Adrenal gland (tissue), 12 donors: Measurements from ENCODE around the gene AKT3. TPM values are rescaled to one million over a fixed set of nuclear protein-coding genes. Genes with fewer than 3 reads are reported as not detected.

Source experiments
- DNase-seq, 7 donors: peaks; one replicate each; pipeline ENCODE4 v3.0.0-alpha.2; 2019 to 2020
- H3K27ac ChIP-seq, 5 donors: fragments of 200-600 bp; sonication (generic) in 4 of 5; 1 replicate in 3 of 5; 2 replicates in 2 of 5; pipeline versions ENCODE4 v1.5.1 to v1.8.0; 2016 to 2020; ENCODE audit warnings: mild to moderate bottlenecking in 1 of 5
- H3K27me3 ChIP-seq: fragments of 200-600 bp; 2 replicates; pipeline ENCODE4 v1.8.0; 2021
- H3K36me3 ChIP-seq, 2 donors: fragments of 200-600 bp; replicated peaks in 1 of 2; 1 replicate in 1 of 2; 2 replicates in 1 of 2; pipeline versions ENCODE4 v1.5.1 to v1.8.0; 2018 to 2022
- H3K4me1 ChIP-seq, 2 donors: fragments of 200-600 bp; replicated peaks in 1 of 2; 1 replicate in 1 of 2; 2 replicates in 1 of 2; pipeline versions ENCODE4 v1.5.1 to v1.8.0; 2018 to 2021
- H3K4me3 ChIP-seq, 4 donors: fragments of 200-600 bp; sonication (generic) in 3 of 4; one replicate each; pipeline ENCODE4 v1.5.1; 2016 to 2018
- H3K9me3 ChIP-seq, 3 donors: fragments of 200-600 bp; sonication (generic) in 1 of 3; replicated peaks in 1 of 3; 1 replicate in 2 of 3; 2 replicates in 1 of 3; pipeline versions ENCODE4 v1.5.1 to v1.8.0; 2016 to 2021
- CTCF ChIP-seq, 6 experiments: fragments of 450-650 bp in 4 of 6; fragments of 200-600 bp in 2 of 6; sonication (generic) in 1 of 6; IDR thresholded peaks; 1 replicate in 5 of 6; 2 replicates in 1 of 6; pipeline versions ENCODE4 v1.5.1 to v1.8.0; 2016 to 2021; ENCODE audit warnings: antibody characterized with exemption in 6 of 6, mild to moderate bottlenecking in 2 of 6, moderate library complexity in 1 of 6
- POLR2A ChIP-seq, 2 donors: fragments of 450-650 bp; IDR thresholded peaks; one replicate each; pipeline ENCODE4 v1.6.1; 2017; ENCODE audit warnings: antibody characterized with exemption in 2 of 2, mild to moderate bottlenecking in 2 of 2, moderate library complexity in 1 of 2
- WGBS, 4 donors: extraction: QIAGEN DNeasy Blood & Tissue Kit in 2 of 4; methylation state at CpG; one replicate each; pipeline versions ENCODE4 v1.1.5 to v1.1.7; 2013 to 2017; 5-methylcytosine and 5-hydroxymethylcytosine counted together
- intact Hi-C, 2 donors: fragments of 100-400 bp; cut with DNase I; formaldehyde crosslinking; loops; one replicate each; pipeline versions ENCODE4 v1.14.1 to v1.15.0; 2022 to 2023
- polyA plus RNA-seq, 3 donors: library from polyadenylated mRNA; stranded (reverse); fragments of 200-250 nt in 2 of 3; fragments of 350-450 nt in 1 of 3; fragmentation: Illumina TruSeq in 1 of 3; extraction: RNeasy Lipid Tissue Mini Kit (QIAGEN cat#74804) in 1 of 3; gene quantifications; one replicate each; pipeline ENCODE4 v1.2.3, GENCODE V29; 2013 to 2014
- total RNA-seq, 9 donors: library from RNA; depleted of rRNA in 4 of 9; stranded (reverse); fragments of >200 nt in 4 of 9; fragments of 120-200 nt in 1 of 9; fragmentation: NEBNext Ultra II Directional in 1 of 9; extraction: Animal tissue kit (Norgen Biotek cat#: 25700) in 1 of 9; gene quantifications; one replicate each; pipeline versions ENCODE4 v1.1.0 to v1.2.4, GENCODE V29; 2013 to 2023
- donor health status: healthy with polysubstance abuse.
- donor health status: Bipolar disorder and iron deficiency.
- donor health status: DM: yes; HTN: yes; CAD: no.
- donor health status: DM: no; HTN: no; CAD: no.
- donor health status: DM: no; HTN: no; CAD: no.
- donor health status: DM: yes; HTN: yes; CAD: no.

Gene AKT3
- total and polyA plus RNA-seq, 12 donors = 11.4 to 82.3 (median 32.4) TPM

DNA sequence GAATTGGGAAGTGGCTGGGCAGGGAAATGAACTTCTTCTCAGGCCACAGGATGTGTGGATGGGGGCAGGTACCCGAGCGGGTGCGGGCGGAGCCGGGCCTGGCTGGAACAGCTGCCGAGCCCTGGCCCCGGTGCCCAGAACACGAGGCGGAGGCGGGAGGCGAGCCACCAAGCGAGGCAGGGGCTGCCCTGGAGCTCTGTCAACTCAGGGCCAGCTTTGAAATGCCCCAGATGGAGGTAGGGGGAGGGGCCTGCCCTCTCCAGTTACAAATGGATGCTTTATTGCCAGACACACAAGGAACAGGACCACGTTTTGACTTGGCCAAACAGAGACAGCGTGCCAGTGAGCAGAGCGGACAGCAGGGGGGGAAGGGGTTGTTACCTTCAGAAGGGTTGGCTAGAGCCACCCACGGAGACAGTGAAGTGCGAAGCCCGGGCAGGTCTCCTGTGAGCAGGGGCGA, 353.8 kb downstream of the AKT3 start:
- H3K9me3 ChIP-seq = no peaks in the 10 kb centered on the region
- DNase-seq = peak in 1 of 7 donors; percentile 28
- H3K4me3 ChIP-seq = no peak overlapping the region
- intact Hi-C loops = no loop called here
- H3K27me3 ChIP-seq = no peaks in the 10 kb centered on the region
- TF ChIP-seq CTCF (IDR thresholded peaks at IDR 0.05) = no peak
- no peak for TF ChIP-seq POLR2A (IDR thresholded peaks at IDR 0.05)
- WGBS, 4 donors = 80 to 83% (median 82%) methylated on average over 16 to 19 of the region's 19 CpGs
- H3K27ac ChIP-seq = peak overlapping the region in 3 of 5 donors; percentile 25 to 86 (median 80)
- H3K4me1 ChIP-seq = peaks cover 0 to 14% of the 10 kb centered on the region in 2 donors
- H3K36me3 ChIP-seq = no peaks in the 10 kb centered on the region

- DNase-seq = peak in 1 of 7 donors; percentile 20
- peak overlapping the region in 4 of 5 donors; percentile 19 to 86 (median 52) for H3K27ac ChIP-seq
- no peak for TF ChIP-seq CTCF (IDR thresholded peaks at IDR 0.05)
- TF ChIP-seq POLR2A (IDR thresholded peaks at IDR 0.05) = no peak
- H3K9me3 ChIP-seq = no peaks in the 10 kb centered on the region
- WGBS, 4 donors = 82 to 86% (median 83%) methylated on average over 9 to 24 of the region's 24 CpGs
- H3K36me3 ChIP-seq = no peaks in the 10 kb centered on the region
- peaks cover 0 to 14% of the 10 kb centered on the region in 2 donors for H3K4me1 ChIP-seq
- intact Hi-C loops = no loop called here
- H3K27me3 ChIP-seq = no peaks in the 10 kb centered on the region
- H3K4me3 ChIP-seq = no peak overlapping the region
Observed at GRCh38 chr1:243495442-243496186, 354.4 kb downstream of the AKT3 start.

DNA sequence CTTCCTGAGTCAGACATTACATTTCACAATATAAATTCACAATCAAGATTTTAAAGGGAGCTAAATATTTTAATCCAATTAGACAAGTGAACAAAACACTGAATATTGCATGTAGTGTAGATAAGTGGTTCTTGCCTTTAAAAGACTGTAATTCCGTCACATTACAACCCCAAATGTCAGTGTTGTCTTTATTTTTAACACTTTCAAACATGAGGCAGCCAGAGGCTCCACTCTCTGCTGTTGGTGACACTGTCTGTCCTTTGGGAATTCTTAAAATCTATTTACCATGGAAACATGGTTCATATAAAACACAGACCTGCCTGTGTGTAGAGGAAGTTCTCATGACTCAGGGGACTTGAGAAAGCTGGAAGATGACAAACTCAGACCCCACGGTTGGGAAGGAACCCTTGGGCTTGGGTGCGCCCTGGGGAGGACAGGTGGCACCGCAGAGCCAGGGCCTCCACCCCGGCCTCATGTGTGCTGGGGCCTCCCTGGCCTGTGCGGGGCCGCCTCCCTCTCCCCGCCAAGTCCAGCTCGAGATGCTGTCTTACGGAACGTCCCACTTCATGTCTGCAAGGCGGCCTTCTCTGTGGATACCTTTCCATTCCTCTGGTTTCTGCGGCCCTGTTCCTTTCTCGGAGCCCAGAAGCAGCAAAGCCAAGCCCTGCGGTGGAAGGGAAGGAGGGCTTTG, 355.2 kb downstream of the AKT3 start:
- Histone ChIP-seq H3K36me3 (no peaks in the 10 kb centered on the region), H3K27ac (peak overlapping the region in 2 of 5 donors; percentile 80 to 86), H3K27me3 (no peaks in the 10 kb centered on the region), H3K4me3 (no peak overlapping the region), H3K9me3 (no peaks in the 10 kb centered on the region), H3K4me1 (peaks cover 0 to 14% of the 10 kb centered on the region in 2 donors)
- TF ChIP-seq CTCF (IDR thresholded peaks at IDR 0.05) (no peak), POLR2A (IDR thresholded peaks at IDR 0.05) (no peak)
- 93 to 98% (median 94%) methylated on average over 7 to 15 of the region's 15 CpGs for WGBS, 4 donors
- intact Hi-C loops = no loop called here
- DNase-seq = peak in 1 of 7 donors; percentile 18
